IMR-90 (cell line): Measurements from ENCODE around the gene RELT. TPM values are rescaled to one million over a fixed set of nuclear protein-coding genes. Genes with fewer than 3 reads are reported as not detected.

Source experiments
- ATAC-seq: fragments of 200-7000 bp; cut with Tn5 transposase; 2 replicates; pipeline ENCODE4 v1.9.1; 2020; ENCODE audit warnings: low read depth, mild to moderate bottlenecking, moderate library complexity
- BruUV-seq: library from RNA; stranded (reverse); fragments of 400-500 nt; replicated peaks from 2 replicates; lab custom pipeline; 2021; lab: Mats Ljungman, UMichigan
- CTCF ChIA-PET: fragments of 300-600 bp; formaldehyde crosslinking; extraction: SDS; loops from one replicate; lab custom pipeline; 2021; ENCODE audit warnings: antibody characterized with exemption; lab: Yijun Ruan, JAX
- POLR2A ChIA-PET: fragments of 300-600 bp; sonication (Branson Sonifier 250); formaldehyde crosslinking; loops from one replicate; lab custom pipeline; 2022; ENCODE audit warnings: antibody characterized with exemption; ENCODE audit not compliant: unreplicated experiment; lab: Charles Lee
- DNase-seq: peaks from one replicate; pipeline ENCODE4 v3.0.0; 2013
- H2AFZ ChIP-seq: replicated peaks from 2 replicates; pipeline ENCODE3; 2013; ENCODE audit warnings: low read length, mild to moderate bottlenecking; ENCODE audit not compliant: poor library complexity
- H2AK5ac ChIP-seq: 2 replicates; pipeline ENCODE4 v1.6.1; 2013; ENCODE audit warnings: low read depth, low read length, inconsistent platforms
- H2AK9ac ChIP-seq: replicated peaks from 2 replicates; pipeline ENCODE3; 2013; ENCODE audit warnings: mild to moderate bottlenecking, low read depth, low read length, moderate library complexity; ENCODE audit not compliant: poor library complexity
- H2BK120ac ChIP-seq: 2 replicates; pipeline ENCODE4 v1.6.1; 2013; ENCODE audit warnings: low read depth, low read length, inconsistent platforms
- H2BK15ac ChIP-seq: 3 replicates; pipeline ENCODE4 v1.6.1; 2013; ENCODE audit warnings: low read depth, low read length, inconsistent platforms
- H2BK20ac ChIP-seq: 2 replicates; pipeline ENCODE4 v1.6.1; 2013; ENCODE audit warnings: low read depth, mild to moderate bottlenecking, inconsistent platforms, low read length, moderate library complexity
- H2BK5ac ChIP-seq: 2 replicates; pipeline ENCODE4 v1.6.1; 2013; ENCODE audit warnings: mild to moderate bottlenecking, low read depth, low read length, inconsistent platforms; ENCODE audit not compliant: poor library complexity, severe bottlenecking
- H3K14ac ChIP-seq: replicated peaks from 2 replicates; pipeline ENCODE4 v1.6.1; 2013; ENCODE audit warnings: low read depth, low read length, inconsistent platforms
- H3K18ac ChIP-seq: 2 replicates; pipeline ENCODE4 v1.6.1; 2013; ENCODE audit warnings: low read depth, low read length, control low read depth
- H3K23ac ChIP-seq: 2 replicates; pipeline ENCODE4 v1.6.1; 2013; ENCODE audit warnings: low read depth, low read length, inconsistent platforms
- H3K27ac ChIP-seq: 2 replicates; pipeline ENCODE4 v1.5.1; 2013; ENCODE audit warnings: mild to moderate bottlenecking, control low read depth, low read length; ENCODE audit not compliant: insufficient read depth
- H3K27me3 ChIP-seq: 2 replicates; pipeline ENCODE4 v1.6.1; 2013; ENCODE audit warnings: low read length; ENCODE audit not compliant: control insufficient read depth, insufficient read depth
- H3K36me3 ChIP-seq: 2 replicates; pipeline ENCODE4 v1.6.1; 2013; ENCODE audit warnings: low read length, mixed read lengths; ENCODE audit not compliant: control insufficient read depth, insufficient read depth
- H3K4ac ChIP-seq: 2 replicates; pipeline ENCODE4 v1.6.1; 2013; ENCODE audit warnings: low read depth, low read length, inconsistent platforms
- H3K4me1 ChIP-seq: 2 replicates; pipeline ENCODE4 v1.6.1; 2013; ENCODE audit warnings: low read length, mixed read lengths; ENCODE audit not compliant: control insufficient read depth, insufficient read depth
- H3K4me2 ChIP-seq: 2 replicates; pipeline ENCODE4 v1.6.1; 2013; ENCODE audit warnings: low read depth, mild to moderate bottlenecking, control low read depth, low read length, moderate library complexity
- H3K4me3 ChIP-seq: 2 replicates; pipeline ENCODE4 v1.5.1; 2013; ENCODE audit warnings: low read depth, mild to moderate bottlenecking, control low read depth, low read length, moderate library complexity; ENCODE audit not compliant: insufficient read depth
- H3K56ac ChIP-seq: 2 replicates; pipeline ENCODE4 v1.6.1; 2013; ENCODE audit warnings: low read length, inconsistent platforms; ENCODE audit not compliant: insufficient read depth; ENCODE audit errors: extremely low read depth
- H3K79me1 ChIP-seq, 2 experiments: 2 replicates each; pipeline ENCODE4 v1.6.1; 2013; ENCODE audit warnings: low read length in 2 of 2, inconsistent platforms in 1 of 2, low read depth in 1 of 2
- H3K9ac ChIP-seq: 2 replicates; pipeline ENCODE4 v1.6.1; 2013; ENCODE audit warnings: low read depth, low read length, control low read depth
- H3K9me1 ChIP-seq: 2 replicates; pipeline ENCODE4 v1.6.1; 2013; ENCODE audit warnings: low read length, inconsistent platforms; ENCODE audit not compliant: insufficient read depth
- H3K9me3 ChIP-seq: 2 replicates; pipeline ENCODE4 v1.6.1; 2013; ENCODE audit warnings: low read length; ENCODE audit not compliant: control insufficient read depth, insufficient read depth
- H4K20me1 ChIP-seq: 2 replicates; pipeline ENCODE4 v1.6.1; 2013; ENCODE audit warnings: low read length, inconsistent platforms; ENCODE audit not compliant: insufficient read depth
- H4K5ac ChIP-seq: 2 replicates; pipeline ENCODE4 v1.6.1; 2013; ENCODE audit warnings: mild to moderate bottlenecking, low read depth, low read length, control low read depth
- H4K8ac ChIP-seq, 2 experiments: 2 replicates each; pipeline ENCODE4 v1.6.1; 2013; ENCODE audit warnings: low read depth in 2 of 2, low read length in 2 of 2, control low read depth in 1 of 2, inconsistent platforms in 1 of 2
- H4K91ac ChIP-seq: 2 replicates; pipeline ENCODE4 v1.6.1; 2013; ENCODE audit warnings: low read depth, low read length, inconsistent platforms; ENCODE audit not compliant: insufficient read depth
- BHLHE40 ChIP-seq: fragments of 150-350 bp; IDR thresholded peaks from 2 replicates; pipeline ENCODE4 v1.6.1; 2016; ENCODE audit warnings: mild to moderate bottlenecking, low read depth, low read length
- CHD1 ChIP-seq: IDR thresholded peaks from 2 replicates; pipeline ENCODE4 v1.6.1; 2012; ENCODE audit warnings: low read depth, low read length, improper control_type of control experiment
- FOS ChIP-seq: fragments of 150-350 bp; IDR thresholded peaks from 2 replicates; pipeline ENCODE4 v1.6.1; 2016; ENCODE audit warnings: low read depth, low read length
- MAFK ChIP-seq: IDR thresholded peaks from 2 replicates; pipeline ENCODE4 v1.6.1; 2012; ENCODE audit warnings: low read depth, low read length, improper control_type of control experiment
- POLR2A ChIP-seq: IDR thresholded peaks from 2 replicates; pipeline ENCODE4 v1.6.1; 2012; ENCODE audit warnings: mild to moderate bottlenecking, low read depth, low read length
- RCOR1 ChIP-seq: IDR thresholded peaks from 2 replicates; pipeline ENCODE4 v1.6.1; 2012; ENCODE audit warnings: mild to moderate bottlenecking, low read length, improper control_type of control experiment; ENCODE audit not compliant: insufficient replicate concordance
- RFX5 ChIP-seq: IDR thresholded peaks from 2 replicates; pipeline ENCODE4 v1.8.0; 2012; ENCODE audit warnings: low read depth, mild to moderate bottlenecking, low read length, moderate library complexity
- SMC3 ChIP-seq: fragments of 150-350 bp; IDR thresholded peaks from 2 replicates; pipeline ENCODE4 v1.6.1; 2016; ENCODE audit warnings: low read depth, mild to moderate bottlenecking, antibody characterized with exemption, low read length, moderate library complexity
- WGBS, 2 experiments: methylation state at CpG; one replicate each; pipeline versions ENCODE4 v1.1.5 to v1.1.7; 2013; ENCODE audit warnings: missing lambda C conversion rate in 2 of 2; ENCODE audit not compliant: insufficient read length in 1 of 2; ENCODE audit errors: extremely low coverage in 2 of 2; 5-methylcytosine and 5-hydroxymethylcytosine counted together
- dilution Hi-C: fragments of 300-500 bp; cut with HindIII; formaldehyde crosslinking; loops from one replicate; pipeline ENCODE4 v1.14.3; 2018; ENCODE audit warnings: low sequenced_read_pairs; ENCODE audit not compliant: unreplicated experiment
- in situ Hi-C: fragments of 300-500 bp; cut with MboI; formaldehyde crosslinking; loops from 3 replicates; pipeline ENCODE4 v1.14.3; 2019; ENCODE audit warnings: low sequenced_read_pairs, inconsistent platforms, mixed read lengths
- intact Hi-C: fragments of 100-400 bp; cut with micrococcal nuclease; formaldehyde crosslinking; loops from 2 replicates; pipeline ENCODE4 v1.10.0; 2022
- polyA plus RNA-seq, 3 experiments: library from polyadenylated mRNA; depleted of rRNA; stranded (reverse); fragments of >200 nt; gene quantifications; 2 replicates each; pipeline ENCODE4 v1.2.3, GENCODE V29; 2012; ENCODE audit warnings: low replicate concordance in 1 of 3
- total RNA-seq: library from RNA; depleted of rRNA; stranded (reverse); fragments of >200 nt; gene quantifications from 2 replicates; pipeline ENCODE4 v1.2.3, GENCODE V29; 2012
- TF ChIP-seq, protein P1 (sequence below): conservative IDR thresholded peaks from 2 replicates; pipeline ENCODE4 v1.5.1; 2012; ENCODE audit warnings: mild to moderate bottlenecking, low read depth, low read length, improper control_type of control experiment

RELT gene
- total and polyA plus RNA-seq, 2 of the 4 experiments (the other 2 are of a cell fraction) = 2.3 to 5.3 TPM

GRCh38 chr11:73389916-73390315 is 13.7 kb downstream of the RELT start:
- intact Hi-C loops = no loop called here
- H4K20me1 ChIP-seq = peaks cover 18% of the 10 kb centered on the region
- ATAC-seq = no peak

More at GRCh38 chr11:73389916-73390315, 13.7 kb downstream of the RELT start:
- H4K8ac ChIP-seq = no peak overlapping the region
- H2BK15ac ChIP-seq = no peak overlapping the region
- TF ChIP-seq RCOR1 (no peak), BHLHE40 (no peak), FOS (no peak), SMC3 (no peak), MAFK (no peak), POLR2A (no peak), CHD1 (no peak), RFX5 (no peak)
- TF ChIP-seq, protein P1, sequence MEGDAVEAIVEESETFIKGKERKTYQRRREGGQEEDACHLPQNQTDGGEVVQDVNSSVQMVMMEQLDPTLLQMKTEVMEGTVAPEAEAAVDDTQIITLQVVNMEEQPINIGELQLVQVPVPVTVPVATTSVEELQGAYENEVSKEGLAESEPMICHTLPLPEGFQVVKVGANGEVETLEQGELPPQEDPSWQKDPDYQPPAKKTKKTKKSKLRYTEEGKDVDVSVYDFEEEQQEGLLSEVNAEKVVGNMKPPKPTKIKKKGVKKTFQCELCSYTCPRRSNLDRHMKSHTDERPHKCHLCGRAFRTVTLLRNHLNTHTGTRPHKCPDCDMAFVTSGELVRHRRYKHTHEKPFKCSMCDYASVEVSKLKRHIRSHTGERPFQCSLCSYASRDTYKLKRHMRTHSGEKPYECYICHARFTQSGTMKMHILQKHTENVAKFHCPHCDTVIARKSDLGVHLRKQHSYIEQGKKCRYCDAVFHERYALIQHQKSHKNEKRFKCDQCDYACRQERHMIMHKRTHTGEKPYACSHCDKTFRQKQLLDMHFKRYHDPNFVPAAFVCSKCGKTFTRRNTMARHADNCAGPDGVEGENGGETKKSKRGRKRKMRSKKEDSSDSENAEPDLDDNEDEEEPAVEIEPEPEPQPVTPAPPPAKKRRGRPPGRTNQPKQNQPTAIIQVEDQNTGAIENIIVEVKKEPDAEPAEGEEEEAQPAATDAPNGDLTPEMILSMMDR = no peak
- WGBS, 2 experiments = no CpG with 5 or more reads among the region's 7 CpGs
- H3K9me3 ChIP-seq = no peaks in the 10 kb centered on the region
- H3K18ac ChIP-seq = no peak overlapping the region
- no peak overlapping the region for H3K23ac ChIP-seq
- H3K27ac ChIP-seq = no peak overlapping the region
- H3K56ac ChIP-seq = no peak overlapping the region
- H3K4me2 ChIP-seq = no peak overlapping the region
- H2AFZ ChIP-seq = no peak overlapping the region
- H3K79me1 ChIP-seq = peaks cover 27 to 45% of the 10 kb centered on the region in 2 experiments
- no peaks in the 10 kb centered on the region for H3K27me3 ChIP-seq
- no peak overlapping the region for H2AK9ac ChIP-seq
- no peak overlapping the region for H2BK120ac ChIP-seq
- no peak overlapping the region for H3K14ac ChIP-seq
- no peak overlapping the region for H3K4me3 ChIP-seq
- H2BK20ac ChIP-seq = no peak overlapping the region
- H2BK5ac ChIP-seq = no peak overlapping the region
- H4K91ac ChIP-seq = no peak overlapping the region
- CTCF ChIA-PET = interaction anchor here (1.2 kb wide), 1 partner anchor 95 kb away, joined by 3 read pairs; no protein-coding TSS in a partner anchor
- H3K4me1 ChIP-seq = peaks cover 25% of the 10 kb centered on the region
- in situ Hi-C loops = no loop called here
- H2AK5ac ChIP-seq = no peak overlapping the region
- H3K9ac ChIP-seq = no peak overlapping the region
- no peak overlapping the region for H4K5ac ChIP-seq
- no peak overlapping the region for H3K4ac ChIP-seq
- peaks cover 4% of the 10 kb centered on the region; the same call in 1 of the 2 replicates for H3K36me3 ChIP-seq
- DNase-seq = no peak
- dilution Hi-C loops = no loop called here
- no TSS peak for BruUV-seq
- POLR2A ChIA-PET = no interaction called here
- H3K9me1 ChIP-seq = peaks cover 17% of the 10 kb centered on the region; the same call in 1 of the 2 replicates
